Hepatocyte (in vitro differentiated cells): ENCODE results near the gene CHCHD6.
A peak's percentile ranks its signal among the peaks of the same experiment; 100 is the strongest.

Experiments
- CTCF ChIP-seq: fragments of 200-600 bp; sonication (generic); IDR thresholded peaks from 2 replicates; pipeline ENCODE4 v1.5.1; 2016; ENCODE audit warnings: antibody characterized with exemption, mild to moderate bottlenecking; ENCODE audit not compliant: poor library complexity
- EZH2phosphoT487 ChIP-seq: fragments of 200-600 bp; sonication (generic); IDR thresholded peaks from one replicate; pipeline ENCODE4 v1.6.1; 2018; ENCODE audit warnings: antibody characterized with exemption, mild to moderate bottlenecking, low read depth, moderate library complexity; ENCODE audit not compliant: unreplicated experiment, severe bottlenecking

- TF ChIP-seq CTCF (peak; percentile 23), EZH2phosphoT487 (no peak)
Measured at GRCh38 chr3:126959921-126960603, 256.0 kb downstream of the CHCHD6 start.
